COLO829 (cell line): ENCODE measurements around the gene MSI1.
"Not testable (repeated sequence)": the region's sequence is repeated elsewhere in the genome, so short reads cannot be mapped to it uniquely, and the experiment has no call there.

ENCODE experiments used
- DNase-seq: peaks from one replicate; pipeline ENCODE4 v3.0.0; 2012; ENCODE audit warnings: low spot score

The MSI1 gene

DNA sequence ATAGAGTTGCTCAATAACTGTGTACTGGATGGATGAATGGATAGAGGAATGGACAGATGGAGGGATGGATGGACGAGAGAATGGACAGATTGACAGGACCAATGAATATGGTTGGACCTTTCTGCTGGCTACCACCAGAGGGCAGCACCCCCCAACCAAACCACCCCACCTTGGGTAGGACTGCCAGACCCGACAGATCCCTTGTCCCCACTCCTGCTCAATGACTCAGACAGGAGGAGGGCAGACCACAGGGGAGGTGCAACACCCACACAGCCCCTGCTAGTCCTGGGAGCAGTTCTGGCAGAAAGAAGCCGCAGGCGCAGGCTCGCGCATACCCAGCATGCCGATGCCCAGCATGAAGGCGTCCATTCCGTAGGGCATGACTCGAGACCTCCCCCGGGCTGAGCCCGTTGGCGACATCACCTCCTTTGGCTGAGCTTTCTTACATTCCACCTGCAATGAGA, 12.4 kb downstream of the MSI1 start:
- peak; percentile 98 for DNase-seq

DNA sequence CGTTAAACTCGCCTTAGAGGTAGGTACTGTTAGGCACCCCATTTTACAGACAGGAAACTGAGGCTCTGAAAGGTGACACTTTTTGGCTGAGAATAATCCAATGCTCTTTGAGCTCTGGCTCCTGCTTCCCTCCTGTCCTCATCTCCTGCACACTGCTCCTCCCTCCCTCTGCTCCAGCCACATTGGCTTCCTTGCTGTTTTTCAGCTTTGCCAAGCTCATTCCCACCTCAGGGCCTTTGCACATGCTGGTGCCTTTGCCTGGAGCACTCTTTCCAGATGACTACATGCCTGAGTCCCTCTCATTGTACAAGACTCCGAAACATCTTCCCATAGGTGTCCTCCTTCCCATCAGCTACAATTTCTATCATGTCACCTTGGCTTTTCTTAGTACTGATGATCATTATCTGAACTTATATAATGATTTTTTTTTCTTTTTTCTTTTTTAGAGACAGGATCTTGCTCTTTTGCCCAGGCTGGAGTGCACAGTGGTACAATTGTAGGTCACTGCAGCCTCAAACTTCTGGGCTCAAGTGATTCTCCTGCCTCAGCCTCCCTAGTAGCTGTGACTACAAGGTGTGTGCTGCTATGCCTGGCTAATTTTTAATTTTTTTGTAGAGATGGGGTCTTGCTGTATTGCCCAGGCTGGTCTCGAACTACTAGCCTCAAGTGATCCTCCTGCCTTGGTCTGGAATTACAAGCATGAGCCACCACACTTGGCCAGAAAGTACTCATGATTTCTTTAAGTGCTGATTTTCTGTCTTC, 15.2 kb downstream of the MSI1 start:
- DNase-seq: no peak

DNA sequence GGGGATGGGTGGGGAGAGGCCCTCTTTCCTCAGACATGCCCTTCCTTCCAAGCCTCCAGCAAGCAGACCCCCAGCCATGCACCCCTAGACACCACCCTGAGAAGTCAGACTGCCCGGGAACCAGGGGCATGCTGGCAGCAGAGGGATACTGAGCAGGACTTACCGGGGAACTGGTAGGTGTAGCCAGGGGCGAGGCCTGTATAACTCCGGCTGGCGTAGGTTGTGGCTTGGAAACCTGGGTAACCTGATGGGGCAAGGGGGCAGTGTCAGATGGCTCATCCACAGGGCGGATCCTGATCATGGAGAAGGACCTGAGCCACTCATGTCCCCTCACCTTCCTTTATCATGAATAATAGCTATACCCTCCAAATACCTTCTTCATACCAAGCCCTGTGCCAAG, 15.8 kb downstream of the MSI1 start:
- no peak for DNase-seq

GRCh38 chr12:120352117-120352516, 16.8 kb downstream of the MSI1 start:
- no peak for DNase-seq

DNA sequence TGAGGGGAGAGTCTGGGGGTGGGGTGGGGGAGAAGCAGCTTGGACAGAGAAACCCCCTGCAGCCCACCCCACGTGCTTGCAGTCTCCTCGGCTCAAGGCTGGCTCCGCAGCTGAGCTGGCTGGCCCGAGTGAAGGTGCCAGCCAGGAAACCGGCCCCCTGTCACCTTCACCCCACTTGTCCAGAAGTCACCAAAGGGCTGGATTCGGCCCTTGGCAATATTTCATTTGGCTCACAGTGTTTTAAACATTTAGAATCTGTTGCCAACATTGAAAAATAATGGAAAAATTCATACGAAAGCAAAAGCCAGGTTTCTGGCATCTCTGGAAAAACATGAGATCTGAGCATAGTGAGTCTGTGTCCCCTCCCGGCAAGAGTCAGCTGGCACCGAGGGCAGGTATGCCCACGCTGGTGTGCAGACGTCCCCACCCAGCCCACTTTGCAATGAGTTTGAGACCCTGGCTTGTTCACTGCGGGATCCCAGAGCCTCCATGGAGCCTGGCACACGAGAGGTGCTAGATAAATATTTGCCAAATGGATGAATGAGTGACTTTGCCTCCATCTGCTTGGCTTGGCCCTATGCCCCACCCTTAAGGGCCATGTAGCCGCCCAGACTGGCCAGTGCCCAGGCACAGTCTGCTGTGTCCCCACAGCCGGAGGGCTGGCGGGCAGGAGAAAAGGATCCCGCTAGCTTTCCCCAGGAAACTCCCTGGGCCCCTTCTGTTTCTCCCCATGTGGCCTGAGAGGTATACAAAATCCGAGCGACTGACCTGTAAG, 18.2 kb downstream of the MSI1 start:
- no peak for DNase-seq

DNA sequence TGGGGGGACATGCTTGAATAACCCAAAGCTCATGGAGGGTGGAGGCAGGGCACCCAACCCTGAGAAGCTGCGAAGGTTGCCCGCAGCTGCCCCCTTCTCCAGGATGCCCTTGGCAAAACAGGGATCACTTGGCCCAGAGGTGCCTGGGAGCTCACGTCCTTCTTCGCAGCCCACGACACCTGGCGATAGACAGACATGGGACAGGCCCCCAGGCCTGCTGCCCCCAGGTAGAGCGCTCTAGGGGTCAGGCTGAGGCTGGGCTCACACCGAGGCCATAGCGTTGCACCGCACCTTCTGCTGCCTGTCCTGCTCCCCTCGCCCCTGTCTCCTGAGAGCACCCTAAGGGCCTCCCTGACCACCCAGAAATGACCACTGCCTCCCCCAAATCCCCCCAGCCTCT, 21.2 kb downstream of the MSI1 start:
- no peak for DNase-seq

DNA sequence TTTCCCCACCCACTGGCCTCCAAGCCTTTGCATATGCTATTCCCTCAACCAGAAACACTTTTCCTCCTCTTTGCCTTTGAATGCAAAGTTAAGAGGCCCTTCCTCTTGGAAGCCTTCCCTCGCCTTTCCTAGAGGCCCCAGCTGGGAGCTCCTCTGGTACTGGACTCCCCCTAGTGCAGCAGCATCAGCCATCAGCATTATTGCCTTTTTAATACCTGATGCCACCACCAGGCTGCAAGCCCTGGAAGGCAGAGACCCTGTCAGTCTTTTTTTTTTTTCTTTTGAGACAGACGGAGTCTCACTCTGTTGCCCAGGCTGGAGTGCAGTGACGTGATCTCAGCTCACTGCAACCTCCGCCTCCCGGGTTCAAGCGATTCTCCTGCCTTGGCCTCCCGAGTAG, 22.3 kb downstream of the MSI1 start:
- no peak for DNase-seq

DNA sequence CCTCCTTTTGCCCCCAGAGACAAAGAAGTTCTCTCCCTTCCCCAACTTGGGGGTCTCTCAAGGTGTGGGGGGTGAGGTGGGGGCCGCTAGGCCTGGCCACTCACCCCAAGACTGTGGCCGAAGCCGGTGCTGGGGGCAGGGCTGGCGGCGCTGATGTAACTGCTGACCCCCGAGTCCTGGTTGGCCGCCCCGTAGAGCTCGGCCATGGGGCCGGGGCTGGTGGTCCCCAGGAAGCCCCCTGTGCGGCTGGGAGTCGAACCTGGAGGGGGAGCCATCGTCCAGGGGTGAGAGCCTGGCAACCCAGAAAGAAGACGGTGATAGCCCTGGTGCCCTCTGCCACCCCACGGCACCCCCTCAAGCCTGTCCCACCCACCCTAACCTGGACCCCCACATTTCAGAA, 22.9 kb downstream of the MSI1 start:
- DNase-seq: no peak

DNA sequence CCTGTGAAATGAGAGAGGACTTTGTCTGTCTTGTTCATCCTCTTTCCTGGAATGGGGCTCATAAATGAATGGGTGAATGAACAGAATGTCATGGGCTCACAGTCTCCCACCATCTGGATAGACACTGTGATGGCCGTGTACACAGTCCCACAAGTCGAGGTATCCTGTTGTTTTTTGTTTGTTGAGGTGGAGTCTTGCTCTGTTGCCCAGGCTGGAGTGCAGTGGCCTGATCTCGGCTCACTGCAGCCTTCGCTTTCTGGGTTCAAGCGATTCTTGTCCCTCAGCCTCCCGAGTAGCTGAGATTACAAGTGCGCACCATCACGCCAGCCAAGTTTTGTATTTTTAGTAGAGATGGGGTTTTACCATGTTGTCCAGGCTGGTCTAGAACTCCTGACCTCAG, 25.3 kb downstream of the MSI1 start:
- DNase-seq: no peak

- DNase-seq: no peak
These were observed 25.9 kb downstream of the MSI1 start for GRCh38 chr12:120343039-120343537.

GRCh38 chr12:120342175-120343038, 26.6 kb downstream of the MSI1 start:
- no peak for DNase-seq

DNA sequence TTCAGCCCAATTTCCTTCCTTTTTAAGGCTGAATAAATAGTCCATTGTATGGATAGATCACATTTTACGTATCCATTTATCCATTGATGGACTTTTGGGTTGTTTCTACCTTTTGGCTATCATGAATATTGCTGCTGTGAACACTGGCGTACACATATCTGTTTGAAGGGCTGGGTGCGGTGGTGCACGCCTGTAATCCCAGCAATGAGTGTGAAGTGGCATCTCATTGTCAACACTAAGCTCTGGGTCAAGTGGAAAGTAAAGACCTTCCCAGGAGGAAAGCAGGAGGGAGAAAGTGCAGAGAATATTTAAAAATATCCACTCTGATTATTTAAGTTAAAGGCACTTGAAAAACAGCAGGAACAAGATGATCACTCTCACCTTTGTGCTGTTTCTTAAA, 29.7 kb downstream of the MSI1 start:
- no peak for DNase-seq

- no peak for DNase-seq
These were observed 31.2 kb downstream of the MSI1 start for GRCh38 chr12:120337730-120338129.

DNA sequence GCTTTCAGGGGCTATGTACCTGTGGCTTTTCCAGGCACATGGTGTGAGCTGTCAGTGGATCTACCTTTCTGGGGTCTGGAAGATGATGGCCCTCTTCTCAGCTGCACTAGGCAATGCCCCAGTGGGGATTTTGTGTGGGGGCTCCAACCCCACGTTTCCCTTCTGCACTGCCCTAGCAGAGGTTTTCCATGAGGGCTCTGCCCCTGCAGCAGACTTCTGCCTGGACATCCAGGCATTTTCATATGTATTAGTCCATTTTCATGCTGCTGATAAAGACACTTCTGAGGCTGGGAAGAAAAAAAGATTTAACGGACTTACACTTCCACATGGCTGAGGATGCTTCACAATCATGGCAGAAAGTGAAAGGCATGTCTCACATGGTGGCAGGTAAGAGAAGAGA, 32.6 kb downstream of the MSI1 start:
- not testable (repeated sequence) for DNase-seq

DNA sequence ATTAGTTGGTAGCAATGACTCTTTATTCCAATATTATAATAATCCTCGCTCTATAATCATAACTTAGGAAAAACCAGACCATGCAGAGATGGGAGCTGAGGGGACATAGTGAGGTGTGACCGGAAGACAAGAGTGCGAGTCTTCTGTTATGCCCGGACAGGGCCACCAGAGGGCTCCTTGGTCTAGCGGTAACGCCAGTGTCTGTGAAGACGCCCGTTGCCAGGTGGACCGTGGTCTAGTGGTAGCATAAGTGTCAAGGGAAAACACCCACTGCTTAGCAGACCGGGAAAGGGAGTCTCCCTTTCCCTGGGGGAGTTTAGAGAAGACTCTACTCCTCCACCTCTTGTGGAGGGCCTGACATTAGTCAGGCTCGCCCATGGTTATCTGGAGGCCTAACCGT, 33.5 kb downstream of the MSI1 start:
- not testable (repeated sequence) for DNase-seq

DNA sequence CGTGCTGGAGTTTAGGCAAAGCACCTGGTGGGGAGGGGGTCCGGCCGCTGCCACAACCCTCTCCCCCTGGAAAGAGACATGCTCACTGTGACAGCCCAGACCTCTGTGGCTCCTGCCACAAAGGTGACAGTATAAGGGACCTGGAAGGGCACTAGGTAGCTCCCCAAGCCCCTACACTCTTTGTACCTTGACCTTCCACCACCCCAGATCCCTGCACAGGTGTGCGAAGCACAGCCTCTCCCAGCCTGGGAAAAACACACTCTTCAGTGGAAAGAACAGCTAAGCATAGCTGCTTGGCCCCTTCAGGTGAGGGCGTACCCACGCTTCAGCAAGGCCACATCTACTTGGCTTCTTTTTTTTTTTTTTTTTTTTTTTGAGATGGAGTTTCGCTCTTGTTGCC, 36.4 kb downstream of the MSI1 start:
- DNase-seq: no peak

DNA sequence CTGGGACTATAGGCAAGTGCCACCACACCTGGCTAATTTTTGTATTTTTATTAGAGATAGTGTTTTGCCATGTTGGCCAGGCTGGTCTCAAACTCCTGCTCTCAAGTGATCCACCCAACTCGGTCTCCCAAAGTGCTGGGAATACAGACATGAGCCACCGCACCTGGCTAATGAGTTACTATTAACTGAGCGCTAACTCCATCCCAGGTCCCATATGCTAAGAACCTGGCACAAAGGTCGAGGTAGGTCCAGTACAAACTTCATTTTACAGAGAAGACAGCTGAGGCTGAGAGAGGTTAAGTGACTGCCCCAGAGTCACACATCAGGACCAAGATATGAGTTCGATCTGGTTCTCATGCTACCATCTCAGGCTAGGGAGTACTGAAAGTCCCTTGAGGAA, 36.9 kb downstream of the MSI1 start:
- DNase-seq: no peak

DNA sequence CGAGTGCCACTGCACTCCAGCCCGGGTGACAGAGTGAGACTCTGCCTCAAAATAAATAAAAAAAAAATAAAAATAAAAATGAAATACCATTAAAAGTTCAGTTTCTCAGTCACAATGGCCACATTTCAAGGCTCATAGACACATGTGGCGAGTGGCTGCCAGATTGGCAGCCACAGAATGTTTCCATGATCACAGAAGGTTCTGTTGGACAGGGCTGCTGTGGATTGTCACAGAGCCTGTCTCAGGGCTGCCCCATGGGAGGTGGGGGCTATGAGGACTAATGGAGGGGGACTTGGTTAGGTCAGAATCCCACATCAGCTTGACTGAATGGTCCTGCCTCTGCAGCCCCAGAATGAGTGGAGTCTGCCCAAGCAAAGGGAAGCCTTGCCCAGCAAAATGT, 37.6 kb downstream of the MSI1 start:
- no peak for DNase-seq

GRCh38 chr12:120328228-120328627, 40.7 kb downstream of the MSI1 start:
- no peak for DNase-seq

DNA sequence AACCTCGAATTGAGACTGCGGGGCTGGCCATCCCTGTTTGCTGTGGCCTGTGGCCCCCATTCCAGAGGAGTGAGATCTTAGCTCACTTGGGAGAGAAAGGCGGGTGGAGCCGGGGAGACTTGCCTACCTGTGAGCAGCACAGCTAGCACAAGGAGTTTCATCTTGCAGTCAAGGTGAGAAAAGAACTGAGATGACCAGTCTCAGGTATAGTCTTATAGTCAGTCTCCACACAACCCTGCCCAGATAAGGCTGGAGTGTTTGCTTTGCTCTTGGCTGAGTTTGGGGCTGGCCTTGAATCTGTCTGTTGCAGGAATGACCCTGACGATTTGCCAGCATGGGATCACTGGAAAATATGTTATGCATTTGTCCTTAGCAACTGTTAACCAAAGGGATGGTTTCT, 41.4 kb downstream of the MSI1 start, which contains the start of gene PLA2G1B:
TSS of gene PLA2G1B (minus strand) at position 187 of the 400 bp plus-strand sequence. CDS start at position 161, 26 bp downstream.
- DNase-seq: no peak

DNA sequence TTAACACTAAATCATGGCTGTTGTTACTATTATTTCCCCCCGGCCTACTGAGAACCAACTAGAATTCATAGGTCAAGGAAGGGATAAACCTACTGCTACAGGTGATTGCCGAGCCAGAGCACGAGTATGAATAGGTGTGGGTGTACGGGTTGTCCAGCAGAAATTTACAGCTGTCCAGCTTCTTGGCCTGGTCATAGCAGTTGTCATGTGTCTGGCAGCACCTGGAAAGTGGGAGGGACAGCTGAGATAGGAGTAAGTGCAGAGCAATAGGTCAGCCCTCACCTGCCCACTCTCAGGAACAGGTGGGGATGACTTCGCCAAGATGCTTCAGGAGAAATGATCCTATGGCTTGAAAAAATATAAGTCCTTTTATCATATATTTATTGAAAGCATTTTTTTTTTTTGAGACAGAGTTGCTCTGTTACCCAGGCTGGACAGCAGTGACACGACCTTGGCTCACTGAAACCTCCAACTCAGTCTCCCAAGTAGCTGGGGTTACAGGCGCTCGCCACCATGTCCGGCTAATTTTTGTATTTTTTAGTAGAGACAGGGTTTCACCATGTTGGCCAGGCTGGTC, 44.0 kb downstream of the MSI1 start:
- DNase-seq: no peak

GRCh38 chr12:120323772-120324171, 45.2 kb downstream of the MSI1 start:
- DNase-seq: no peak
